Lung (tissue), 12 donors: ENCODE data around the gene SACM1L. TPM values are rescaled to one million over a fixed set of nuclear protein-coding genes. Genes with fewer than 3 reads are reported as not detected.

Source experiments
- ATAC-seq: fragments of 200-7000 bp; cut with Tn5 transposase; one replicate; pipeline ENCODE4 v1.9.1; 2020; ENCODE audit warnings: moderate number of reproducible peaks; ENCODE audit not compliant: insufficient read depth, low FRiP score
- DNase-seq, 3 donors: peaks; one replicate each; pipeline ENCODE4 v3.0.0-alpha.2; 2013 to 2017
- H3K27ac ChIP-seq, 2 donors: one replicate each; pipeline ENCODE4 v1.5.1; 2013; ENCODE audit warnings: mild to moderate bottlenecking in 2 of 2, moderate library complexity in 2 of 2, control low read depth in 1 of 2, inconsistent platforms in 1 of 2, low read depth in 1 of 2, low read length in 1 of 2
- H3K27me3 ChIP-seq, 3 donors: one replicate each; pipeline ENCODE4 v1.5.1; 2013; ENCODE audit warnings: low read length in 2 of 3; ENCODE audit not compliant: control insufficient read depth in 3 of 3, insufficient read depth in 3 of 3
- H3K36me3 ChIP-seq, 4 donors: one replicate each; pipeline ENCODE4 v1.5.1; 2013; ENCODE audit warnings: low read length in 4 of 4, mild to moderate bottlenecking in 1 of 4, moderate library complexity in 1 of 4; ENCODE audit not compliant: control insufficient read depth in 4 of 4, insufficient read depth in 4 of 4
- H3K4me1 ChIP-seq, 5 donors: one replicate each; pipeline ENCODE4 v1.5.1; 2013; ENCODE audit warnings: low read length in 5 of 5, mild to moderate bottlenecking in 2 of 5, moderate library complexity in 1 of 5; ENCODE audit not compliant: control insufficient read depth in 5 of 5, insufficient read depth in 5 of 5
- H3K4me3 ChIP-seq: one replicate; pipeline ENCODE4 v1.5.1; 2013; ENCODE audit warnings: mild to moderate bottlenecking, control low read depth, moderate library complexity
- H3K9ac ChIP-seq, 2 donors: one replicate each; pipeline ENCODE4 v1.5.1; 2013; ENCODE audit warnings: low read length in 2 of 2, control low read depth in 1 of 2; ENCODE audit not compliant: insufficient read depth in 1 of 2
- H3K9me3 ChIP-seq, 4 donors: one replicate each; pipeline ENCODE4 v1.5.1; 2013; ENCODE audit warnings: low read length in 3 of 4, mild to moderate bottlenecking in 1 of 4, moderate library complexity in 1 of 4; ENCODE audit not compliant: control insufficient read depth in 4 of 4, insufficient read depth in 3 of 4
- CTCF ChIP-seq: IDR thresholded peaks from 2 replicates; pipeline ENCODE4 v1.5.1; 2012; ENCODE audit warnings: mild to moderate bottlenecking; ENCODE audit errors: control extremely low read depth, extremely low read depth
- WGBS, 2 donors: extraction: QIAGEN DNeasy Blood & Tissue Kit; methylation state at CpG; one replicate each; pipeline ENCODE4 v1.1.7; 2013; 5-methylcytosine and 5-hydroxymethylcytosine counted together
- polyA plus RNA-seq, 2 donors: library from polyadenylated mRNA; stranded (reverse); fragments of 200-250 nt; gene quantifications; one replicate each; pipeline ENCODE4 v1.2.1, GENCODE V29; 2013
- total RNA-seq, 2 donors: library from RNA; depleted of rRNA in 1 of 2; stranded (reverse); fragments of >200 nt in 1 of 2; gene quantifications; one replicate each; pipeline ENCODE4 v1.2.1, GENCODE V29; 2014 to 2021
- donor health status: control.
- donor health status: control.
- donor health status: Bipolar disorder and iron deficiency.
- donor health status: healthy.
- donor health status: DM: yes; HTN: yes; CAD: no.

The SACM1L gene
- total and polyA plus RNA-seq, 4 donors: 23.3 to 117 (median 43.8) TPM

GRCh38 chr3:45730409-45731154, 41.4 kb downstream of the SACM1L start:
- DNase-seq (no peak), ATAC-seq (no peak)
- peaks cover 11 to 22% (median 17%) of the 10 kb centered on the region in 4 donors for H3K36me3 ChIP-seq
- H3K9me3 ChIP-seq: no peaks in the 10 kb centered on the region
- H3K27ac ChIP-seq: no peak overlapping the region
- H3K27me3 ChIP-seq: no peaks in the 10 kb centered on the region
- no peaks in the 10 kb centered on the region for H3K4me1 ChIP-seq
- WGBS, 2 donors: 93 to 94% methylated on average over 4 of the region's 4 CpGs
- H3K9ac ChIP-seq: no peak overlapping the region
- TF ChIP-seq CTCF: no peak
- H3K4me3 ChIP-seq: no peak overlapping the region

GRCh38 chr3:45736707-45737106, 47.5 kb downstream of the SACM1L start:
- ATAC-seq (no peak), DNase-seq (no peak)
- no peak overlapping the region for H3K9ac ChIP-seq
- H3K27ac ChIP-seq: no peak overlapping the region
- peaks cover 27 to 43% (median 35%) of the 10 kb centered on the region in 4 donors for H3K36me3 ChIP-seq
- H3K9me3 ChIP-seq: no peaks in the 10 kb centered on the region
- TF ChIP-seq CTCF: no peak
- H3K27me3 ChIP-seq: no peaks in the 10 kb centered on the region
- H3K4me1 ChIP-seq: no peaks in the 10 kb centered on the region
- H3K4me3 ChIP-seq: no peak overlapping the region

GRCh38 chr3:45737234-45737633, 48.0 kb downstream of the SACM1L start:
- Histone ChIP-seq H3K4me1 (no peaks in the 10 kb centered on the region), H3K9me3 (no peaks in the 10 kb centered on the region), H3K4me3 (no peak overlapping the region), H3K9ac (no peak overlapping the region), H3K36me3 (peaks cover 29 to 43% (median 35%) of the 10 kb centered on the region in 4 donors), H3K27ac (no peak overlapping the region), H3K27me3 (no peaks in the 10 kb centered on the region)
- TF ChIP-seq CTCF: no peak
- ATAC-seq (no peak), DNase-seq (no peak)
- WGBS, 2 donors: 93 to 95% methylated on average over 2 of the region's 2 CpGs

- ATAC-seq (no peak), DNase-seq (no peak)
- H3K27me3 ChIP-seq: no peaks in the 10 kb centered on the region
- TF ChIP-seq CTCF: no peak
- no peak overlapping the region for H3K9ac ChIP-seq
- no peaks in the 10 kb centered on the region for H3K9me3 ChIP-seq
- no peaks in the 10 kb centered on the region for H3K4me1 ChIP-seq
- 95 to 98% methylated on average over 2 of the region's 2 CpGs for WGBS, 2 donors
- H3K4me3 ChIP-seq: no peak overlapping the region
- no peak overlapping the region for H3K27ac ChIP-seq
- peaks cover 36 to 44% (median 39%) of the 10 kb centered on the region in 4 donors for H3K36me3 ChIP-seq
Measured at GRCh38 chr3:45739991-45740390, 50.8 kb downstream of the SACM1L start.
